Measurements from ENCODE around the gene PCSK4.

PCSK4 gene

DNA sequence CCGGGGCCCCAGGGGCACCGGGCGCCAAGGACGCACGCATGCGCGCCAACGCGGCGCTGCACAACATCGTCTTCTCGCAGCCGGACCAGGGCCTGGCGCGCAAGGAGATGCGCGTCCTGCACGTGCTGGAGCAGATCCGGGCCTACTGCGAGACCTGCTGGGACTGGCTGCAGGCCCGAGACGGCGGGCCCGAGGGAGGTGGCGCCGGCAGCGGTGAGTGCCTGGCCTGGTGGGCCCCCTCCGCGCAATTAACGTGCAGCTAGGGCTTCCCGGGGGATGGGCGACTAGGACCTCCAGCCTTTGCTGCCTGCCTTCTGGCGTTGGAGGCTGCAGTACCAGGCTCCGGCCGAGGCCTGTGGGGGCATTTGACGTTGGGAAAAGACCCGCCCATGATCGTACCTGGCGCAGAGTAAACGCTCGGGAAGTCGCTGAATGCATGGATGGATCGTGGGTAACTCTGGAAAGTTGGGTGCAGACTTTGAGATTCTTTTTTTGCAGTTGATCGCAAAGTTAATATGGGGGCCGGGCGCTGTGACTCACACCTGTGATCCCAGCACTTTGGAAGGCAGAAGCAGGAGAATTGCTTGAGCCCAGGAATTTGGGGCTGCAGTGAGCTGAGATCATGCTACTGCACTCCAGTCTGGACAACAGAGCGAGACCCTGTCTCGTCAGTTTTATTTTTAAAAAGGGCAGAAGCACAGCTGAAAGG is 33.0 kb downstream of the PCSK4 start:
- no peak for DNase-seq (ENCODE audit: low spot score)
- Mint-ChIP-seq H3K27ac (no peak overlapping the region), H3K36me3 (ENCODE audit: low read depth) (no peaks in the 10 kb centered on the region), H3K27me3 (ENCODE audit: low read depth) (peaks cover 35% of the 10 kb centered on the region), H3K4me3 (no peak overlapping the region), H3K4me1 (ENCODE audit: low read depth) (peaks cover 6% of the 10 kb centered on the region), H3K9me3 (no peaks in the 10 kb centered on the region)

DNA sequence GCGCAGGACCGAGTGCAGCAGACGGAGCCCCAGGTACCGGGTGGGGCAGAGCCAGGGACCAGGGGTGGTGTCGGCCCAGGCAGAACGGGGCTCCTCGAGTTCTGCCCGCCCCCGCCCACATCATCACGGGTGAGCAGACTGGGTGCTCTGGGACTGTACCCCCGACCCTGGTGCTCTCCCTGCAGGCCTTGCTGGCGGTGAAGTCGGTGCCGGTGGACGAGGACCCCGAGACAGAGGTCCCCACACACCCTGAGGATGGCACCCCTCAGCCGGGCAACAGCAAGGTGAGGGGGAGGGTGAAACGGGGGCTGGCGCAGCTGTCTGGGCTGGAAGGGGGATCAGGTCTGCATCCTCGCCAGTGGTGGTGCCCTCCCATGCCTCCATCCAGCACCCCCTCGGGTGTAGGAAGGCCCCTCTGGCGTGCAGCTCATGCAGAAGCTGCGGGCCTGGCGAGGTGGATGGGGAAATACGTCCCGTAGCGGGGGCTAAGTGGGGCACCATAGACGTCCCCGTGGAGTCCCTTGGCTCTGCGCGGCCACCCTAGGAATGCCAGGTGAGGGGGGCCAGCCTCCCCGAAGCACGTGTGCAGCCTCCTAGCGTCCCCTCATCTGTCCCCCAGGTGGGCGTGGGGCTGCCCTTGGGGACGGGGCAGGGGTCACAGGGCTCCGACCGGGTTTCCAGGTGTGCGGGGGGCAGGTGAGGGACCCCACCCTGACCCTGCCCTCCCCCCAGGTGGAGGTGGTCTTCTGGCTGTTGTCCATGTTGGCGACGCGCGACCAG is 33.8 kb downstream of the PCSK4 start:
- Mint-ChIP-seq H3K4me1 (ENCODE audit: low read depth) (peaks cover 6% of the 10 kb centered on the region), H3K9me3 (no peaks in the 10 kb centered on the region)

DNA sequence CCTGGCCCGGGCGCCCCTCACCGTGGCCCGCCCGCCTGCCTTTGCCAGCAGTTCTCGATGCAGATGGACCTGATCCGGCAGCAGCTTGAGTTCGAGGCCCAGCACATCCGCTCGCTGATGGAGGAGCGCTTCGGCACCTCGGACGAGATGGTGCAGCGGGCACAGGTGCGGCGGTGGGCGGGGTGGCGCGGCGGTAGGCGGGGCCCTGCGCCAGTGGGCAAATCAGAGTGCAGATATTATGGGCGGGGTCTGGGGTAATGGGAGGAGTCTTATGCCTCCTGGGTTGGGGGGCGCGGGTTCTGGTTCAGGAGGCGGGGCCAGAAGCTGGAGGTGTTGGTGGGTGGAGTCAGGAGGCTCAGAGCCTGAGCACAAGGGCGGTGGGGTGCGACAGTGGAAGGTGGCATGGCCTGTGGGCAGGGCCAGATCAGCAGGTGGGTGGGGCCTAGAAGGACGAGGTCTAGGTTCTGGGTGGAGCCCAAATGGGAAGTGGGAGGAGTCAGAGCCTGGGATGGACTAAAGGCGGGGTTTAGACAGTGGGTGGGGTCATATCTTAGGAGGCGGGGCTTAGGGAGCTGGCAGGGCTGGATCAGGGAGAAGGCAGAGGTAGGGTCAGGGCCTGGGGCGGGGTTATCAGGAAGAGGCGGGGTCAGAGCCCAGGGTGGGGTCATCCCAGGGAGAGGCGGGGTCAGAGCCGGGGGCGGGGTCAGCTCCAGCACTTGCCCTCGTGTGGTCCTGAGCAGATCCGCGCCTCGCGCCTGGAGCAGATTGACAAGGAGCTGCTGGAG is 34.6 kb downstream of the PCSK4 start:
- H3K27me3 Mint-ChIP-seq (ENCODE audit: low read depth) = peaks cover 49% of the 10 kb centered on the region

More for the DNA sequence above, 33.8 kb downstream of the PCSK4 start:
- DNase-seq (ENCODE audit: low spot score) = no peak
- Mint-ChIP-seq H3K36me3 (ENCODE audit: low read depth) (no peaks in the 10 kb centered on the region), H3K4me3 (no peak overlapping the region), H3K27me3 (ENCODE audit: low read depth) (peaks cover 42% of the 10 kb centered on the region), H3K27ac (no peak overlapping the region)

DNA sequence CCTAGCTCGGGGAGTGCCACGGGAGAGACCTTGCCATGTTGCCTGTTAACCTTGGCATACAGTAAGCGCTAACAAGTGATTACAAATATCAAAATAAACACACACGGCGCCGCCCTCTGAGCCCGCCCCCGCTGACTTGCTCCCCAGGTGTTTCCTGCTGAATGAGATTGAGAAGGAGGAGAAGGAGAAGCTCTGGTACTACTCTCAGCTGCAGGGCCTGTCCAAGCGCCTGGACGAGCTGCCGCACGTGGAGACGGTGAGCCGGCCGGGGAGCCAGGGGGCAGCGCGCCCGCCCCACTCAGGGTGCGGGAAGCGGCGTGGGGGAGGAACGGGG is 35.2 kb downstream of the PCSK4 start:
- Mint-ChIP-seq H3K27me3 (ENCODE audit: low read depth) (peaks cover 53% of the 10 kb centered on the region), H3K4me1 (ENCODE audit: low read depth) (peaks cover 8% of the 10 kb centered on the region), H3K36me3 (ENCODE audit: low read depth) (no peaks in the 10 kb centered on the region), H3K27ac (no peak overlapping the region), H3K9me3 (no peaks in the 10 kb centered on the region), H3K4me3 (no peak overlapping the region)
- no peak for DNase-seq (ENCODE audit: low spot score)

More for the DNA sequence above, 34.6 kb downstream of the PCSK4 start:
- no peaks in the 10 kb centered on the region for H3K36me3 Mint-ChIP-seq (ENCODE audit: low read depth)
- H3K27ac Mint-ChIP-seq = peak overlapping the region; percentile 49
- no peaks in the 10 kb centered on the region for H3K9me3 Mint-ChIP-seq
- H3K4me3 Mint-ChIP-seq = peak overlapping the region; percentile 54
- peaks cover 8% of the 10 kb centered on the region for H3K4me1 Mint-ChIP-seq (ENCODE audit: low read depth)
- peak; percentile 47 for DNase-seq (ENCODE audit: low spot score)

DNA sequence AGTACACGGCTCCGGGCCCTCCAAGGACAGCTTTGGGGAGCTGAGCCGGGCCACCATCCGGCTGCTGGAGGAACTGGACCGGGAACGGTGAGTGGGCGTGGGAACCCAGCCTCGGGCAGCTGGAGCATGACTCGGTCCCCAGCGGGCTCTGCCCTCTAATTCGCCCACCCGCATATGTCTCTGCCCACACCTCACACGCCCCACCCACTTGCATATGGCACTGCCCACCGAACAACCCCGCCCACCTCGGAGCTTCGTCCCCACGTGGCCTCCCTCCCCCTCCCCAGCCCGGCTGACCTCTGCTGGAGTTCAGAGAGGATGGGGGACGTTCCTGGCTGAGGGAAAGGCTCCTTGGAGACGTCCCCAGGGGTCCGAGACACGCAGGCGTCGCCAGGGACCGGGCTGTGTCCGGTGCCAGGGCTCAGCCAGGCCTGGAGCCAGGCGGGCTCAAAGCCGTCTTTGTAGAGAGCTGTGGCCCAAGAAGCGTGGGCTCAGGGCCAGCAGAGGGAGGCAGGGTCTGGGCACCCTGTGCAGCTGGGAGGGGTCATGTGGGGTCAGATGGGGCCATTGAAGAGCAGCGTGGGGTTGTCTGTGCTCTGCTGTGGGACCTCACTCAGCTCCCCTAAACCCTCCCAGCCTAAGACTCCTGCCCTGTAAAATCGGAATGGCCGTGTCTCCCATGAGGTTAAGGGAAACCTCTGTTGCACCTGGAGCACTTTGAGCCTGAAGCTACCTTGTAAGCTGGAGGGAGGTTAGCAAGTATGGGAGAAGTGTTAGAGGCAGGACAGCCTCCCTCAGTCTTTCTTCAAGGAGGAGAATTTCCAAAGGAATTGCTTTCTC is 36.4 kb downstream of the PCSK4 start:
- no peak for DNase-seq (ENCODE audit: low spot score)
- Mint-ChIP-seq H3K27ac (no peak overlapping the region), H3K4me1 (ENCODE audit: low read depth) (peaks cover 10% of the 10 kb centered on the region), H3K36me3 (ENCODE audit: low read depth) (no peaks in the 10 kb centered on the region), H3K27me3 (ENCODE audit: low read depth) (peaks cover 58% of the 10 kb centered on the region), H3K4me3 (no peak overlapping the region), H3K9me3 (no peaks in the 10 kb centered on the region)

DNA sequence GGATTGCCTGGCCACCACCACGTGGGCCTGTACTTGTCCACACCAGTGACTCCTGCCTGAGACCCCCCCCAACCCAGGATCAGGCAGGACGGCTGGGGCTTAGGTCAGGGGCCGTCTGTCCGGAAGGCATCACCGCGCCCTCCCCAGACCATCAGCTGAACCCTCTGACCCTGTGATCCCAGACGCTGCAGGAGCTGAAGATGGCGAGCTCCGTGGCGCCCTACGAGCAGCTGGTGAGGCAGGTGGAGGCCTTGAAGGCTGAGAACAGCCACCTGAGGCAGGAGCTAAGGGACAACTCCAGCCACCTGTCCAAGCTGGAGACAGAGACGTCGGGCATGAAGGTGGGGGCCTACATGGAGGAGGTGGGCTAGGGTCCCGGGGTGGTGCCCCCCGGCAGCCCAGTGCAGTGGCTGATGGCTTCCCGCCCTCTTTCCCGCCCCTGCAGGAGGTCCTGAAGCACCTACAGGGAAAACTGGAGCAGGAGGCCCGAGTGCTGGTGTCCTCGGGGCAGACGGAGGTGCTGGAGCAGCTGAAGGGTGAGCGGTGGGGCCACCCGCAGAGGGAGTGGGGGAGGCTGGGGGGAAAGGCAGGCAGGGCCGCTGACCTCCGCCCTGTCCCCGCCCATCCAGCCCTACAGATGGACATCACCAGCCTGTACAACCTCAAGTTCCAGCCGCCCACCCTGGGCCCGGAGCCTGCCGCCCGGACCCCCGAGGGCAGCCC is 37.2 kb downstream of the PCSK4 start:
- DNase-seq (ENCODE audit: low spot score) = no peak
- Mint-ChIP-seq H3K9me3 (no peaks in the 10 kb centered on the region), H3K36me3 (ENCODE audit: low read depth) (no peaks in the 10 kb centered on the region), H3K27me3 (ENCODE audit: low read depth) (peaks cover 58% of the 10 kb centered on the region), H3K4me1 (ENCODE audit: low read depth) (peaks cover 10% of the 10 kb centered on the region), H3K27ac (no peak overlapping the region), H3K4me3 (no peak overlapping the region)

DNA sequence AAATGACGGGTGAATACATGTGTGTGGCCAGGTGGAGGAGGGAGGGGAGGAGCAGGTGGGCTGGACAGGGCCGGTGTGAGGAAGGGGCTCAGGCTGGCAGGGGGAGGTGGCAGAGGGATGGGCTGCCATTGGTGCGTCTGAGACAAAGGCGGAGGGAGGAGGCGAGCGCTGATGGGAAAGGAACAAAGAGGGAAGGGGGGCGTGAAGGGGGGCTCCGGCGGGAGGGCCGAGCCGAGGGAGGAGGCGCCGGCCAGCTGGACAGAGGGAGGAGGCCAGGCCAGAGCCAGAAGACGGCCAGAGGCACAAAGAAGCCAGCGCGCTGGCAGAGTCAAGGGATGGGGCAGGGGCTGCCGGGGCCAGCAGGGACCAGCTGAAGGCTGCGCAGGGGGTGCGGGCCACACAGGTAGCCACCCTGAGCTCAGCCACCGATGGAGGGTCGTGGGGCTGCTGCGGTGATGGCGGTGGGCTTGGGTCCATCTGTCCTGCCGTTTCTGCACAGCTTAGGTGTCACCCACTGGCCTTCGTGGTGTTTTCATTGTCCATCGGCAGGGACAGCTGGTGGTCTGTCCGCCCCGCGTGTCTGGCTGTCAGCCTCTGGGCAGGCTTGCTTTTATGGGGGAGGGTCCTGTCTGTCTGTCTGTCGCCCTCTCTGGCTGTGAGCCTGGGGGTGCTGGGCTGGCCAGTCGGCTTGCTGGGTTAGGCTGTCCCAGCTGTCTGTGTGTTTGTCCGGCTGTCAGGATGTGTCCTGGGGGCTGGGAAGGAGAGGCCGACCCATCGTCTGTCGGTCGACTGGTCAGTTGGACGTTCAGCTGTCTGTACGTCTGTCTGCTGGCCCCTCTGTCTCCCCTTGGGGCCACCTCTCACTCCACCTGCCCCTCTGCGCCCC is 38.0 kb downstream of the PCSK4 start:
- no peaks in the 10 kb centered on the region for H3K36me3 Mint-ChIP-seq (ENCODE audit: low read depth)
- H3K4me1 Mint-ChIP-seq (ENCODE audit: low read depth) = peaks cover 10% of the 10 kb centered on the region
- H3K27me3 Mint-ChIP-seq (ENCODE audit: low read depth) = peaks cover 60% of the 10 kb centered on the region
- no peak overlapping the region for H3K4me3 Mint-ChIP-seq
- H3K27ac Mint-ChIP-seq = no peak overlapping the region
- no peak for DNase-seq (ENCODE audit: low spot score)
- no peaks in the 10 kb centered on the region for H3K9me3 Mint-ChIP-seq

DNA sequence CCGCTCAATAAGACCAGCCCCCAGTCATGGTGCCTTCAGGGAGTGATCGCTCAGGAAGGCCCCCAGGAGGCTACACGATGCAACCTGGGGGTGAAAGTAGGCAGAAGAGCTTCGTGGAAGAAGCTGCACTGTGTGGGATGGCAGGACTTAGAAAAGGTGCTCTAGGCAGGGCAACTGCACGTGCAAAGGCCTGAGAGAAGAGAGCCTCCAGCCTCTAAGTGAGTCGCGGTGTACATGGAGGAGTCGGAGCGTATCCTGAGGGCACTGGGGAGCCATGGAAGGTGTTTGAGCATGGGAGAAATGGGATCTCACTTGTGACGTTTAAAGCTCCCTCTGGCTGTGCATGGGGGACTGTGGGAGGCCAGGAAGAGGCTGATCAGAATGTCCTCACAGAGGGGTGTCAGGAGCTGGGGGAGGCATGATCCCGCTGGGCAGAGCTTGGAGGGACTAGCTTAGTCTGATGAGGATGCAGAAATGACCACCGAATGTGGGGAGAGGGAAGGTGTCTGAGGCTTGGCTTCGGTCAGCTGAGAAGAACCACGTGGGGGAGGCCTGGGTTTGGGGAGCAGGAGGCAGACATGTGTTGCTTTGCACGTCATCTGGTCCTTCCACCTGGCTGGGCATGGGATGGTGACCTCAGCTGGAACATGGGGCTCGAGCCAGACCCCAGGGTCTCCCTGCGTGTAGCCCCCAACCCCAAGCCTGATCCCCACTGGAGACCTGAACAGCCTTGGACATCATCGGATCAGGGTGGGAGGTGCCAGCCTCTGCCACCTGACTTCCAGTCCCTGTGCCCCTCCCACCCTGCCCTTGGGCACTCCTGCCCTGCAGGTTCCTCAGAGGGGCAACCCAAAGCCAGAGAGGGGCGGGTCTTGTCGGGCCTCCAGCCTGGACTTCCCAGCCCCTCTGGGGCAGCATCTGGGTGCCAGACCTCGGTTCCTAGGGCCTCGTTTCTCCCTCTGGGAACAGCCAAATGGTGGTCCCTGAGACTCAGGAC is 39.1 kb downstream of the PCSK4 start:
- Mint-ChIP-seq H3K9me3 (no peaks in the 10 kb centered on the region), H3K4me3 (no peak overlapping the region), H3K27me3 (ENCODE audit: low read depth) (peaks cover 64% of the 10 kb centered on the region), H3K4me1 (ENCODE audit: low read depth) (peaks cover 10% of the 10 kb centered on the region), H3K36me3 (ENCODE audit: low read depth) (no peaks in the 10 kb centered on the region), H3K27ac (no peak overlapping the region)
- DNase-seq (ENCODE audit: low spot score) = no peak

DNA sequence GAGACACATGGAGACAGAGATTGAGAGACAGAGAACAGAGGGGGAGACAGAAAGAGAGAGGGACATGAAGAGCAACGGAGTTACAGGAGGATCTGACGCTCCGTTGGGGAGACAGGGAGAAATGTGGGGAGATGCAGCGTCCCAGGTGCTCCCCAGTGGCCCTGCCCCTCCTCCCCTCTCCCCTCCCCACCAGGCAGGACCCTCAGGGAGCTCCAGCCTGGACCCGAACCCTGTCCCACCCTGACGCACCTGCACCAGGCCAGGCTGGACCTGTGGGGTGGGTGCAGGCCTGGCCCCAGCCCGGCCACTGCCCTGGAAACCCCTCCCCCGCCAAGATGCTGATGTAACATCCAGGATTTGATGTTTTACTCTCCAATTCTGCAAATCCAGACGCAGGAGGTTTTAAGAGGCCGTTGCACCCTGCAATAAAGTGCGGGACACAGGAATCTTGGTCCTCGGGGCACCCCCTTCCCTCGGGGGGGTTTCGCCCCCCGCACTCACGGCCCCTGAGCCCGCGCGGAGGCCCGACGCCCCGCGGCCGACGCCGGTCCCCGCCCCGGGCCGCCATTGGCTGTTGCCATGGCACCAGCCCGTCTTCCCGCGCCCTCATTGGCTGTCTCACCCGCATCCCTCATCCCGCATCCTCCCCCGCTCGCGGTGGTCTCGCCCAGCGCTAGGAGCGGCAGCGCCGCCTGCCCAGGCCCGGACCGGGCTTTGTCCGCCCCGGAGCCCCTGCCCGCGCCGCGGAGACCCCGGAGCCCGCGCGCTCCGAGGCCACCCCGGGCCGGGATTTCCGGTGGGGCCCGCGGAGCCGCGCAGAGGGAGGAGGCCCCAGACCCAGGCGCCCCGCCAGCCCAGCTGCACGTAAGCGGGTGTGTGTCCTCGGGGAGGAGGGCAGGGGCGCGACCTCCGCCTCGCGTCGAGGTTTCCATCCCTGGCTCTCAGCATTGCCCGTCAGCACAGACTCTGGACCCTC is 40.4 kb downstream of the PCSK4 start, which contains the start of gene APC2:
Gene APC2 (plus strand): TSS at position 655 of the 976 bp plus-strand sequence. CDS start 2,881 bp downstream, outside the sequence.
- DNase-seq (ENCODE audit: low spot score) = no peak

DNA sequence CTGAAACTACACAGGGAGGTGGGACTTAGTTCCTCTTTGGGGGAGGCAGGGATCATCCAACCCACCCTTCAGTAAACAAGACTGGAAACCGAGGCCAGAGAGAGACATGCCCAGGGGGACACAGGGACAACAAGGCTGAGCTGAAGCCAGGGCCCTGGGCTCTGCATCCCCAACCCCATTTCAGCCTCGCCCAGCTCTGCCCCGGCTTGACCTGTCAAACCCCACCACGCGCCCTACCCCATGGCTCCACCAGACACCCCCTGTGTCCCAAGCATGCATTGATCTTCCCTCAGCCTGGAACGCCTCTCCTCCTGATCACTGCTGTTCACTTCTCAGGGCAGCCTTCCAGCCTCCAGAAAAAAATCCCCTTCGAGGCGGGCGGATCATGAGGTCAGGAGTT is 42.2 kb downstream of the PCSK4 start:
- H3K36me3 Mint-ChIP-seq (ENCODE audit: low read depth) = no peaks in the 10 kb centered on the region
- peaks cover 4% of the 10 kb centered on the region for H3K4me1 Mint-ChIP-seq (ENCODE audit: low read depth)
- H3K27me3 Mint-ChIP-seq (ENCODE audit: low read depth) = peaks cover 46% of the 10 kb centered on the region
- no peaks in the 10 kb centered on the region for H3K9me3 Mint-ChIP-seq
- H3K4me3 Mint-ChIP-seq = no peak overlapping the region
- no peak for DNase-seq (ENCODE audit: low spot score)
- no peak overlapping the region for H3K27ac Mint-ChIP-seq

More for the DNA sequence above, 40.4 kb downstream of the PCSK4 start, which contains the start of gene APC2:
- peaks cover 53% of the 10 kb centered on the region for H3K27me3 Mint-ChIP-seq (ENCODE audit: low read depth)
- H3K27ac Mint-ChIP-seq = no peak within 1 kb of the TSS
- no peaks in the 10 kb centered on the region for H3K9me3 Mint-ChIP-seq
- no peaks in the 10 kb centered on the region for H3K36me3 Mint-ChIP-seq (ENCODE audit: low read depth)
- H3K4me1 Mint-ChIP-seq (ENCODE audit: low read depth) = peaks cover 4% of the 10 kb centered on the region
- H3K4me3 Mint-ChIP-seq = peak within 1 kb of the TSS; percentile 29
